ENCODE measurements around the gene PANK4. TPM values are rescaled to one million over a fixed set of nuclear protein-coding genes. Genes with fewer than 3 reads are reported as not detected.

The PANK4 gene
- total RNA-seq, 3 donors from 2014 or later = 16.5 to 32.8 (median 31.3) TPM

GRCh38 chr1:2525572-2525919 lies 850 bp downstream of the PANK4 start:
- peaks cover 0 to 10% of the 10 kb centered on the region in 2 donors for H3K27me3 ChIP-seq
- H3K4me3 ChIP-seq = peak overlapping the region; percentile 67 to 76 (median 75)
- H3K36me3 ChIP-seq = no peaks in the 10 kb centered on the region
- no peak for DNase-seq (ENCODE audit: low spot score in 2 of 2)
- no peak for TF ChIP-seq POLR2A (IDR thresholded peaks at IDR 0.05)
- no peak for TF ChIP-seq CTCF (IDR thresholded peaks at IDR 0.05)
- no peak for TF ChIP-seq POLR2AphosphoS5 (IDR thresholded peaks at IDR 0.05)
- H3K4me1 ChIP-seq = peaks cover 35 to 39% of the 10 kb centered on the region in 2 donors
- intact Hi-C loops (cut with DNase I; ENCODE audit: low total_unique reads) = no loop called here
- H3K9me3 ChIP-seq = no peaks in the 10 kb centered on the region
- H3K27ac ChIP-seq = peak overlapping the region; percentile 49 to 93

GRCh38 chr1:2523891-2524609 lies 2.3 kb downstream of the PANK4 start:
- Histone ChIP-seq H3K4me3 (peak overlapping the region in 1 of 3 donors; percentile 75), H3K4me1 (peaks cover 25 to 29% of the 10 kb centered on the region in 2 donors), H3K27ac (no peak overlapping the region), H3K27me3 (peaks cover 0 to 5% of the 10 kb centered on the region in 2 donors), H3K36me3 (no peaks in the 10 kb centered on the region), H3K9me3 (no peaks in the 10 kb centered on the region)
- DNase-seq (ENCODE audit: low spot score in 2 of 2) = no peak
- intact Hi-C loops (cut with DNase I; ENCODE audit: low total_unique reads) = no loop called here
- TF ChIP-seq POLR2AphosphoS5 (IDR thresholded peaks at IDR 0.05) (no peak), CTCF (IDR thresholded peaks at IDR 0.05) (no peak), POLR2A (IDR thresholded peaks at IDR 0.05) (no peak)

- TF ChIP-seq CTCF (IDR thresholded peaks at IDR 0.05) (no peak), POLR2AphosphoS5 (IDR thresholded peaks at IDR 0.05) (no peak), POLR2A (IDR thresholded peaks at IDR 0.05) (no peak)
- no peaks in the 10 kb centered on the region for H3K9me3 ChIP-seq
- H3K27ac ChIP-seq = no peak overlapping the region
- no peak overlapping the region for H3K4me3 ChIP-seq
- peaks cover 18 to 22% of the 10 kb centered on the region in 2 donors for H3K4me1 ChIP-seq
- H3K27me3 ChIP-seq = no peaks in the 10 kb centered on the region
- intact Hi-C loops (cut with DNase I; ENCODE audit: low total_unique reads) = no loop called here
- DNase-seq (ENCODE audit: low spot score in 2 of 2) = no peak
- peaks cover 3% of the 10 kb centered on the region for H3K36me3 ChIP-seq
Observed at GRCh38 chr1:2523191-2523890, 3.1 kb downstream of the PANK4 start.

GRCh38 chr1:2522230-2522629 lies 4.2 kb downstream of the PANK4 start:
- Histone ChIP-seq H3K4me1 (peaks cover 10 to 13% of the 10 kb centered on the region in 2 donors), H3K4me3 (no peak overlapping the region), H3K27ac (no peak overlapping the region), H3K9me3 (no peaks in the 10 kb centered on the region), H3K27me3 (no peaks in the 10 kb centered on the region), H3K36me3 (peaks cover 10% of the 10 kb centered on the region)
- intact Hi-C loops (cut with DNase I; ENCODE audit: low total_unique reads) = no loop called here
- DNase-seq (ENCODE audit: low spot score in 2 of 2) = no peak
- TF ChIP-seq POLR2AphosphoS5 (IDR thresholded peaks at IDR 0.05) = no peak
- no peak for TF ChIP-seq CTCF (IDR thresholded peaks at IDR 0.05)
- no peak for TF ChIP-seq POLR2A (IDR thresholded peaks at IDR 0.05)

- Histone ChIP-seq H3K4me1 (peaks cover 2 to 7% of the 10 kb centered on the region in 2 donors), H3K27me3 (no peaks in the 10 kb centered on the region), H3K36me3 (peaks cover 13% of the 10 kb centered on the region), H3K9me3 (no peaks in the 10 kb centered on the region), H3K27ac (no peak overlapping the region), H3K4me3 (no peak overlapping the region)
- intact Hi-C loops (cut with DNase I; ENCODE audit: low total_unique reads) = no loop called here
- TF ChIP-seq POLR2A (IDR thresholded peaks at IDR 0.05) (no peak), CTCF (IDR thresholded peaks at IDR 0.05) (no peak), POLR2AphosphoS5 (IDR thresholded peaks at IDR 0.05) (no peak)
- DNase-seq (ENCODE audit: low spot score in 2 of 2) = no peak
Observed at GRCh38 chr1:2520806-2521205, 5.6 kb downstream of the PANK4 start.
